Effector memory CD4-positive, alpha-beta T cell (primary cell): Measurements from ENCODE around the gene OSBPL8.

Experiments
- DNase-seq, 3 donors: peaks; one replicate each; pipeline ENCODE4 v3.0.0-alpha.2; 2020
- H3K27ac ChIP-seq: 2 replicates; pipeline ENCODE4 v1.7.0; 2013; ENCODE audit warnings: mild to moderate bottlenecking, low read length, moderate library complexity; ENCODE audit not compliant: insufficient read depth, poor library complexity, severe bottlenecking
- H3K27me3 ChIP-seq: replicated peaks from 2 replicates; pipeline ENCODE4 v1.7.0; 2013; ENCODE audit warnings: mild to moderate bottlenecking, low read length; ENCODE audit not compliant: insufficient read depth, control insufficient read depth, poor library complexity, severe bottlenecking
- H3K36me3 ChIP-seq: 2 replicates; pipeline ENCODE4 v1.7.0; 2013; ENCODE audit warnings: mild to moderate bottlenecking, low read length, moderate library complexity; ENCODE audit not compliant: control insufficient read depth, insufficient read depth
- H3K4me1 ChIP-seq: 2 replicates; pipeline ENCODE4 v1.7.0; 2013; ENCODE audit warnings: low read length, mild to moderate bottlenecking; ENCODE audit not compliant: control insufficient read depth, insufficient read depth, poor library complexity, severe bottlenecking
- H3K4me3 ChIP-seq: 2 replicates; pipeline ENCODE4 v1.7.0; 2013; ENCODE audit warnings: low read length, low read depth, mild to moderate bottlenecking; ENCODE audit not compliant: insufficient read depth, poor library complexity, severe bottlenecking
- H3K9me3 ChIP-seq: 2 replicates; pipeline ENCODE4 v1.7.0; 2013; ENCODE audit warnings: mild to moderate bottlenecking, low read length, moderate library complexity; ENCODE audit not compliant: control insufficient read depth

Gene OSBPL8

DNA sequence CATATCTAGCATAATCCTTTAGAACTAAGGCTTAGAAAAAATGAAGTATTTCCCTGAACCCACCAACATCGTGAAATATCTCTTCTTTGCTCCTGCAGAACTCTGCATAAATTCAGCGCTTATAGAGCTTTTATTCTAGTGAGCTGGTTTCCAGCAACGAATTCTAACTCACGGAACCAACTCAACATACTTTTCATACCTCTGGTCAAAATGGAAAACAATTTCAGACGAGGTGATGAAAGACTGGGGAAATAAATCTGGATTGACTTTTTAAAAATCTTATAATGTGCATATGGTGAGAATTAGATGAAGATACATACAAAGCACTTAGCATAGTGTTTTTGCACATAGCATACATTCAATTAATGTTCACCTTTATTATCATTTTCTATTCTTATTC is 148.8 kb downstream of the OSBPL8 start:
- no peak for DNase-seq
- no peak overlapping the region for H3K4me3 ChIP-seq

DNA sequence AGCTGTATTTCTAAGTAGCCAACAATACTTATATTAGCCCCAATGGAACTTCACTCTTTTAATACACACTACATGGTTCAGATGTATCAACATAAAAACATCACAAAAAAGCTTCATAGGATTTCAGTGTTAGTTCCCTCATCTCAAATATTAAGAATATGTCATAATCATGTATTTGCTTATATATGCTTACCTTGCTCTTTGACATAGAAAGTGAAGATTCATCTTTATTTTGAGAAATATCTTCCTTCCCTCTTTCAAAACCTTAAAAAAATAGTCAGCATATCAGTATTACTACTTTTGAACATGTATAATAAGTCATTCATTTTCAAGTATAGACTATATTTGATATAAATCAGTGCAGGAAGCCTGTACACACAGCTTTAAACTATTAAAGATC is 149.2 kb downstream of the OSBPL8 start:
- Histone ChIP-seq H3K4me1 (no peaks in the 10 kb centered on the region), H3K36me3 (no peaks in the 10 kb centered on the region), H3K4me3 (no peak overlapping the region)

More for the DNA sequence above, 148.8 kb downstream of the OSBPL8 start:
- Histone ChIP-seq H3K4me1 (no peaks in the 10 kb centered on the region), H3K27me3 (no peaks in the 10 kb centered on the region), H3K36me3 (no peaks in the 10 kb centered on the region), H3K9me3 (no peaks in the 10 kb centered on the region), H3K27ac (no peak overlapping the region)

GRCh38 chr12:76409074-76409473 is 150.5 kb downstream of the OSBPL8 start:
- Histone ChIP-seq H3K27ac (no peak overlapping the region), H3K4me1 (no peaks in the 10 kb centered on the region), H3K36me3 (no peaks in the 10 kb centered on the region), H3K27me3 (no peaks in the 10 kb centered on the region), H3K9me3 (no peaks in the 10 kb centered on the region), H3K4me3 (no peak overlapping the region)
- DNase-seq, result no peak

More for the DNA sequence above, 149.2 kb downstream of the OSBPL8 start:
- no peak for DNase-seq
- H3K27ac ChIP-seq, result no peak overlapping the region
- H3K9me3 ChIP-seq, result no peaks in the 10 kb centered on the region
- H3K27me3 ChIP-seq, result no peaks in the 10 kb centered on the region

DNA sequence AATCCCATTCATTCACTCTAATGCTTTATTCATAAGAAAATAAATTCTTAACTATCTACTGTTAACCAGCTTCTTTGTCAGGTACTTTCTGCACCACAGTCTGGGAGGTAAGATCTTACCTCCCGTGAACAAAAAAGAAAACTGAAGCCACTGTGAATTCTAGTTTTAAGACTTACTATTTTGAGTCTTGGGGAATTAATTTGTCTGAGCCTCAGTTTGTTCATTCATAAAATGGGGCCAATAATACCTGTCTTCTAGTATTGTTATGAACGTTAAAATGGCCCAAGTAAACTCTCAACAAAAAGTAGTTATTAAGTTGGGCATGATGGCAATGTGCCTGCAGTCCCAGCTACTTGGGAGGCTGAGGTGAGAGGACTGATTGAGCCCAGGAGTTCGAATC is 151.9 kb downstream of the OSBPL8 start:
- H3K27ac ChIP-seq, result no peak overlapping the region
- DNase-seq, result no peak
- no peak overlapping the region for H3K4me3 ChIP-seq
- no peaks in the 10 kb centered on the region for H3K27me3 ChIP-seq
- no peaks in the 10 kb centered on the region for H3K9me3 ChIP-seq
- H3K4me1 ChIP-seq, result no peaks in the 10 kb centered on the region
- no peaks in the 10 kb centered on the region for H3K36me3 ChIP-seq

GRCh38 chr12:76402259-76402658 is 157.3 kb downstream of the OSBPL8 start:
- peaks cover 27% of the 10 kb centered on the region for H3K36me3 ChIP-seq
- no peak for DNase-seq
- no peaks in the 10 kb centered on the region for H3K27me3 ChIP-seq
- no peaks in the 10 kb centered on the region for H3K4me1 ChIP-seq
- no peak overlapping the region for H3K4me3 ChIP-seq
- no peak overlapping the region for H3K27ac ChIP-seq
- no peaks in the 10 kb centered on the region for H3K9me3 ChIP-seq

- DNase-seq, result no peak
- Histone ChIP-seq H3K4me3 (no peak overlapping the region), H3K9me3 (no peaks in the 10 kb centered on the region), H3K27me3 (no peaks in the 10 kb centered on the region), H3K4me1 (no peaks in the 10 kb centered on the region), H3K27ac (no peak overlapping the region), H3K36me3 (peaks cover 27% of the 10 kb centered on the region)
Measured at GRCh38 chr12:76400136-76400535, 159.4 kb downstream of the OSBPL8 start.

GRCh38 chr12:76399040-76399439 is 160.5 kb downstream of the OSBPL8 start:
- H3K4me1 ChIP-seq, result no peaks in the 10 kb centered on the region

DNA sequence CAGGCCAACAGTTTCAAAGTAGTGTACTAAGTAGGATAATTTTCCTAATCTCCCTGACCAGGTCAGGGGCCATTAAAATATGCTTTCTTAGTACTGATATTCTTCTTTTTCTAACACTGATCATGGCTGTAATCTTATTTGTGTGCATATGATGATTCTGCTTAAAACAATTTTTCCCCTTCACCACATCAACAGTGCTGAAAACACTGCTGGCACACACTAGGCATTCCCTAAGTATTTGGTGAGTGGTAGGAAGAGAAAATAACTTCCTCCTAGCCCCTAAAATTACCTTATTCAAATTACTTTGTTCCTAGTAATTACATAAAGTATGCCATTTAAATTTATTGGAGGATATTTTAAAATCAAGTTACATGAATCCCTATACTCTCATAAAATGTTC is 161.5 kb downstream of the OSBPL8 start:
- H3K9me3 ChIP-seq, result no peaks in the 10 kb centered on the region
- peaks cover 27% of the 10 kb centered on the region for H3K36me3 ChIP-seq
- H3K27me3 ChIP-seq, result no peaks in the 10 kb centered on the region
- no peak overlapping the region for H3K4me3 ChIP-seq
- DNase-seq, result no peak
- H3K27ac ChIP-seq, result no peak overlapping the region
- H3K4me1 ChIP-seq, result no peaks in the 10 kb centered on the region

More at GRCh38 chr12:76399040-76399439, 160.5 kb downstream of the OSBPL8 start:
- Histone ChIP-seq H3K27me3 (no peaks in the 10 kb centered on the region), H3K27ac (no peak overlapping the region), H3K9me3 (no peaks in the 10 kb centered on the region), H3K36me3 (peaks cover 27% of the 10 kb centered on the region), H3K4me3 (no peak overlapping the region)
- no peak for DNase-seq

DNA sequence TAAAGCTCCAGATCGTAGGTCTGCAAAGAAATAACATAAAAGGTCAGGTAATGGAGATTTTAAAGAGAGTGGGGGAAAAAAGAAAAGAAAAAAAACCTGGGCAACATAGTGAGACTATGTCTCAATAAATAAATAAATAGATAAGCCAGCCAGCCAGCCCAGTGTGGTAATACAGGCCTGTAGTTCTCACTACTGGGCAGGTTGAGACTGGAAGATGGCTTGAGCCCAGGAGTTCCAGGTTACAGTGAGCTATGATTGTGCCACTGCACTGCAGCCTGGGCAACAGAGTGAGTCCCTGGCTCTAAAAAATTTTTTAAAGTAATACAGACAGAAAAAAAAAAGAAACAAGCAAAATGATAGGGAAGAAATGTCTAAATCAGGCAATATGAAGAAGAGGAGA is 168.1 kb downstream of the OSBPL8 start:
- Histone ChIP-seq H3K27me3 (no peaks in the 10 kb centered on the region), H3K9me3 (no peaks in the 10 kb centered on the region), H3K27ac (no peak overlapping the region), H3K4me1 (no peaks in the 10 kb centered on the region), H3K4me3 (no peak overlapping the region), H3K36me3 (peaks cover 52% of the 10 kb centered on the region)
- no peak for DNase-seq

DNA sequence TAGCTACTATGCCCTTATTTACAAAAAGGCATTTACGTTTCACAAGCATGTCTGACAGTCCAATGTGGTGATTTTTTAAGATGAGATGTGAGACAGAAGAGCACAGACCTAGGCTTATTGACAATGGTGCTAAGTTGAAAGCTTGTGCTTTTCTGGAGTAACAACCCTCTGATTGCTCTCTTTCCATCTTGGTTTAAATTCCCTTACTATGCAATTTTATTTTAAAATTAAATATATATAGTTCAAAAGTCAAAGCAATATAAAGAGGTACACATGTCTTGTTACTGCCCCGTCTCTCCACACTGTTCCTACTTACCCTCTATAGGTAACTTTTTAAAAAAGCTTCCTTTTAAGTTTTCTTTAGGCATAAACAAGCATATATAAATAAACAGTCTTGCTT is 172.0 kb downstream of the OSBPL8 start:
- Histone ChIP-seq H3K27me3 (no peaks in the 10 kb centered on the region), H3K9me3 (no peaks in the 10 kb centered on the region), H3K4me1 (no peaks in the 10 kb centered on the region), H3K27ac (no peak overlapping the region), H3K36me3 (peaks cover 59% of the 10 kb centered on the region), H3K4me3 (no peak overlapping the region)
- no peak for DNase-seq

DNA sequence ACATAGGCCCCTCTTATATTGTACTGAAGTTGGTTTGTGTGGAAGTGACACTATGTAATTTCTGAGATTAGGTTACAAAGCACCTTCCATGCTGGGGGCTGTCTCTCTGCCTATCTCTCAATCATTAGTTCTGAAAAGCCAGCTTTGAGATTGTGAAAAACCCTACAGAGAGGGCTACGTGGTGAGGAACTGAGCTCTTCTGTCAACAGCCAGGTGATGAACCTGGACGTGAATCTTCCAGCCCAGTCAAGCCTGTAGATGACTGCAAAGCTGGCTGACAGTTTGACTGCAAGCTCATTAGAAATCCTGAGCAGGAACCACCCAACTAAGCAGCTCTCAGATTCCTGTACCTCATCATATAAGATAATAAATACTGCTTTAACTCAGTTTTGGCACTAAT is 175.0 kb downstream of the OSBPL8 start:
- Histone ChIP-seq H3K4me3 (no peak overlapping the region), H3K36me3 (peaks cover 36% of the 10 kb centered on the region), H3K4me1 (no peaks in the 10 kb centered on the region), H3K27me3 (no peaks in the 10 kb centered on the region), H3K9me3 (no peaks in the 10 kb centered on the region), H3K27ac (no peak overlapping the region)
- no peak for DNase-seq
